AG08395 (cell line): ENCODE measurements around the gene ACOT11.

Experiments
- DNase-seq: peaks from one replicate; pipeline ENCODE4 v3.0.0; 2012; ENCODE audit warnings: mixed read lengths, low spot score

ACOT11 gene

GRCh38 chr1:54585181-54586066 is 37.4 kb downstream of the ACOT11 start:
- DNase-seq, result no peak

GRCh38 chr1:54588377-54588776 is 40.3 kb downstream of the ACOT11 start:
- DNase-seq, result no peak

GRCh38 chr1:54591127-54591756 is 43.2 kb downstream of the ACOT11 start:
- DNase-seq, result no peak

- no peak for DNase-seq
These were observed 45.6 kb downstream of the ACOT11 start for GRCh38 chr1:54593571-54594160.

DNA sequence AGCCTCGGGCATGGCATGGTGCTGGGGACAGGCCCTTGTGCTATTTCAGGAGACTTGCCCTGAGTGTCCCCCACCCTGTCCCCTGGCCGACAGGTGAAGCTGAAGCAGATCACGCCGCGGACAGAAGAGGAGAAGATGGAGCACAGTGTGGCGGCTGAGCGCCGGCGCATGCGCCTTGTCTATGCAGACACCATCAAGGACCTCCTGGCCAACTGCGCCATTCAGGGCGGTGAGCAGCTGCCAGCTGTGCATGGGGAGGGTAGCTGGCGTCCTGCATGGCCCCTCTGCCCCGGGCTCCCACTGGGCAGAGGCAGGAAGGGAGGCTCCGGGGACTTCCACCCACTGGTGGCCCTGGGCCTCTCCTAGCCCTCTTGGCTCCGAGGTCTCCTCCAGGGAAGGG is 46.4 kb downstream of the ACOT11 start:
- DNase-seq, result no peak

- no peak for DNase-seq
These were observed 48.0 kb downstream of the ACOT11 start for GRCh38 chr1:54595956-54596498.

GRCh38 chr1:54596756-54597155 is 48.7 kb downstream of the ACOT11 start:
- no peak for DNase-seq

- DNase-seq, result no peak
These were observed 49.5 kb downstream of the ACOT11 start for GRCh38 chr1:54597455-54598030.

DNA sequence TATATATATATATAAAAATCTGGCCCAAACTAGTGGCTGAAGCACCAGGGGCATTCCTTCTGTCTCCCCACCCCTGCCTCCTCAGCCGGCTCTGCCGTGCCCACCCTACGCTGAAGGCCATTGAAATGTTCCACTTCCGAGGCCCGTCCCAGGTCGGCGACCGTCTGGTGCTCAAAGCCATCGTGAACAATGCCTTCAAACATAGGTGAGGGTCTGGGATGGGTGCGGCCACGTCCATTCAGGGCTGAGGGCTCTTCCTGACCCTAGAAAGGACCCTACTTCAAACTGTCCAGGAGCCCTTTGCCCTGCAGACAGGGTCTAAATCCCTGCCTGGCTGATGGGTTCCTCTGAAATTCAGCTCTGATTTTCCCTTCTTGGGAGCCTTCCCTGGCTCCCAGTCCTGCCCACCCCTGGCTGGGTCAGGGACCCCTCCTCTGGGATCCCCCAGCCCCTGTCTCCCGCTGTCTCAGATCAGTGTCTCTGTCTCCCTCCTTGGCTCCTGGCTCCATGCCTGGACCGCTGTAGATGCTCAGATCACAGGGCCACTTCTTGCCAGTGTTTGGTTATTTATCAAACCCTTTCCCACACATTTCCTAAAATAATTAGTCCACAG is 51.3 kb downstream of the ACOT11 start:
- DNase-seq, result no peak

- DNase-seq, result no peak
These were observed 53.1 kb downstream of the ACOT11 start for GRCh38 chr1:54600947-54601721.

DNA sequence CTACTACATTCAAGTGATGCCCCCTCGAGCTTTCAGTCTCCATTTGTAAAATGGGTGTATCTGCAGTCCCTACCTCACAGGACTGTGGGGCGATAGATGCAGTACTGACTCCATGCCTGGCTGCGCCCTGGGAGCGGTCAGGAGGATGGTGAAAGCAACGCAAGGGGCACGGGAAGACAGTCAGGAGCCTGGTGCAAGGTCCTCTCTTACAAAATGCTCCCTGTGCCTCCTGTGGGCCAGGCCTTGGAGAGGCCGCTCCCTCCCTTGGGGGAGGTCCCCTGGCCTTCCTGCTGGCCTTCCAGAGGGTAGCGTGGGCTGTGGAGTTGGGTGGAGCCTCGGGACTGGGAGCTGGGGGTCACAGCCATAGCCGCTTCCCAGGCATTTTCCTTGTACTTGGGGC is 53.7 kb downstream of the ACOT11 start:
- no peak for DNase-seq

DNA sequence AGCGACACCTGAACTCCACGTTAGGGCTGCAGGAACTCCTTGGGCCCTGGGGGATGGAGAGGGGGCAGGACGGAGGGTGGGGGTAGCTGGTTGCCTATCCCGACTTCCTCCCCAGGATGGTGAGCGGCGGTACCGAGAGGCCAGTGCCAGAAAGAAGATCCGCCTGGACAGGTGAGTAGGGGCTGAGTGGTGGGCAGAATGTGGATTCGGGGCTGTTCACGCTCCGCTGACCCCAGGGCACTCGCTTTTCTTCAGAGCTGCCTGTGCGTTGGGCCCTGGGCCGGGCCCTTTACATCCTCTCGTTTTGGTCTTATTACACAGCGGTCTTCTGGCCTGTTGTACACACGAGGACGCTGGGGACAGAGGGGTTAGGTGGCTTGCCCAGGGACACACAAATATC is 54.5 kb downstream of the ACOT11 start:
- DNase-seq, result no peak

DNA sequence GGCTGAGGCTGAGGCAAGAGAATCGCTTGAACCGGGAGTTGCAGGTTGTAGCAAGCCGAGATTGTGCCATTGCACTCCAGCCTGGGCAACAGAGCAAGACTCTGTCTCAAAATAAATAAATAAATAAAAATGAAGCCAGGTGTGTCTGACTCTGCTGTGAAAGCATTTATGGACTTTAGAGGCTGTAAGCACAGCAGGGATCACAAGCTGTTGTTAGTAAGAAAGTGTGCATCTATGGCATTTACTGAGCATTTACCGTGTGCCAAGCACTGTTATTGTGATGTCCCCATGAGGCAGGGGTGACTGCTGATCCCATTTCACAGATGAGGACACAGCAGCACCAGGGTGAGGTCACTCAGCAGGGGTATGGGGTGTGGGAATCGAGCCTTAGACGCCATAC is 55.2 kb downstream of the ACOT11 start:
- no peak for DNase-seq

DNA sequence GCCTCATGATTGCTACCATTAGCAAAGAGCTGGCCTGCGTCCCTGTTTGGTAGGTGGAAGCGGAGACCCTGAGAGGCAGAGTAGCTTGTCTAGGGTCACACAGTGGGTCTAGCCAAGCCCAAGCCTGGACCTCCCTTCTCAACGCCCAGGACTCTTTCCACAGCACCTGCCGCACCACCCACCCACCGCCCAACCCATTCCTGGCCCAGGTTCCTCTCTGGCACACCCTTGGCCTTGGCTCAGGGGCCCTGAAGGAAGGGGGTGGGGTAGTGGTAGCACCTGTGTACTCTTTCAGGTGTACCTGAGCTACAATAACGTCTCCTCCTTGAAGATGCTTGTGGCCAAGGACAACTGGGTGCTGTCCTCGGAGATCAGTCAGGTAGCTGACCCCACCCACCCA is 56.0 kb downstream of the ACOT11 start:
- DNase-seq, result no peak

DNA sequence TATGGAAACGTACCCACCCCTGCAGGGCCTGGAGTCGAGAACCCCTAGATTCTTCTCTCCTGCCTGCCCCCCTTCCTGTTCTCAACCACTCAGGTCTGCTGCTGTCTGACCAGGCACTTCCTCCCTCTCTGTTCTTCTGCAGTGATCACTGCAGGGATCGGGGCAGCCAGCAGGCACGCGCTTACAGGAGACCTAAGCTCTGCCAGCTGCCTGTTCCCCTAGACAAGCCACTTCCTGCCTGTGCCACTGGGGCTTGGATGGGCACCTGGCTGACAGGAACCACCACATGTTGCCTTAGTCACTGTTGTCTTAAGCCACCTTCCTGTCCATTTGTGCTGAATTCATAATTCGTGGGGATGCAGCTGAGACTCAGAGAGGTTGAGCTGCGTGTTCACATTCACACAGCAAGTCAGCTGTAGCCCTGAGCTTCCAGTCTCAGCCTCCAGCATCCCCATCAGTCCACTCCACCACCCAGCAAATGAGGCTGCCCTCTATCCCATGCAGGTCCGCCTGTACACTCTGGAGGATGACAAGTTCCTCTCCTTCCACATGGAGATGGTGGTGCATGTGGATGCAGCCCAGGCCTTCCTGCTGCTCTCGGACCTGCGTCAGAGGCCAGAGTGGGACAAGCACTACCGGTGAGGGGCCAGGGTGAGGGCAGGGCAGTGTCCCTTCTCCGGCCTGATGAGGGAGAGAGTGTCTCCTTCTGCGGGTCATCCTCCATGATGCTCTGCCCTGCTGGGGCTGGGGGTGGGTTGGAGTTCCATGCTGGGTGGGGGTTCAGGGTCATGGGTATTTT is 56.7 kb downstream of the ACOT11 start:
- DNase-seq, result no peak

- no peak for DNase-seq
These were observed 58.3 kb downstream of the ACOT11 start for GRCh38 chr1:54606096-54606989.

DNA sequence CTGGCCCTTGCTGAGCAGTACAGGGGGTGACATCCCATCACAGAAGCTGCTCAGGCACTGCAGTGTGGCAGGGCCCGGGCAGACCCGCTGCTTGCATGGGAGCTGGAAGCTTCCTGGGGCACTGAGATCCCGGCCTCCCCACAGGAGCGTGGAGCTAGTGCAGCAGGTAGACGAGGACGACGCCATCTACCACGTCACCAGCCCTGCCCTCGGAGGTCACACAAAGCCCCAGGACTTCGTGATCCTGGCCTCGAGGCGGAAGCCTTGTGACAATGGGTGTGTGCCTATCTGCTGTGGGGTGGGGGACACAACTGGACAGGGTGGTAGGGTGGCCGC is 58.9 kb downstream of the ACOT11 start:
- DNase-seq, result no peak

DNA sequence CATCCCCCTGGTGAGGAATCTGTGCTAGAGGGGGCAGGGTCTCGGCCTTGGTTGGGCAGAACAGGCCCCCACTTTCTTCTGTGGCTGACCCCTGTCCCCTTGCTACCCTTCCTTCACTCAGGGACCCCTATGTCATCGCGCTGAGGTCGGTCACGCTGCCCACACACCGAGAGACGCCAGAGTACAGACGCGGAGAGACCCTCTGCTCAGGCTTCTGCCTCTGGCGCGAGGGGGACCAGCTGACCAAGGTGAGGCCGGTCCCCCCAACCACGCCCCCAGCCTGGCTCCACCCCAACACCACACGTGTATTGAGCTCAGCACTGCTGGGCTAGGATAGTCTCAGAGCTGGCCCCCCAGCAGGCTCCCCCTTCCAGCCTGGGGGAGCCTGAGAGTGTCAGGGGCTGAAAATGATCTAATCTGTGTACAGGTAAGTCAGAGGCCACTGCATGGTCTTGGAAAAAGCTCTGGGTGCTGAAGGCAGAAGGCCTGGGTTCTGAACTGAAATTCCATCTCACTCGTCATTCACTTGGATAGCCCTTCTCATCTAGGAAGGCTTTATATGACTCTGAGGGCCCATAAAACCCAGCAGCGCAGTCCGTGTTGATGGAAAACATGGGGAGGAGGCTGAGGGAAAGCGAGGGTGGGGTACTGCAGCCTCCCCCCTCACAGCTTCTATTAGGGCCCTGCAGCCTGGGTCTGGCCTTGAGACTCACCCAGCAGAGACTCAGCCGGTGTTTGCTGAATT is 60.0 kb downstream of the ACOT11 start:
- no peak for DNase-seq
